Psoas muscle (tissue), 8 donors: ENCODE data around the gene NKIRAS1. TPM values are rescaled to one million over a fixed set of nuclear protein-coding genes. Genes with fewer than 3 reads are reported as not detected.

ENCODE experiments used
- ATAC-seq, 4 donors: fragments of 200-7000 bp; cut with Tn5 transposase; one replicate each; pipeline ENCODE4 v1.9.1; 2020; ENCODE audit warnings: moderate library complexity in 3 of 4, mild to moderate bottlenecking in 2 of 4
- DNase-seq, 2 donors: peaks; one replicate each; pipeline ENCODE4 v3.0.0-alpha.2; 2020
- H3K27ac ChIP-seq: fragments of 200-600 bp; one replicate; pipeline ENCODE4 v1.8.0; 2022
- H3K27me3 ChIP-seq, 3 donors: fragments of 200-600 bp in 1 of 3; one replicate each; pipeline versions ENCODE4 v1.6.1 to v1.8.0; 2013 to 2022; ENCODE audit warnings: low read length in 2 of 3, mild to moderate bottlenecking in 2 of 3, moderate library complexity in 1 of 3; ENCODE audit not compliant: insufficient read depth in 3 of 3
- H3K36me3 ChIP-seq, 2 donors: fragments of 200-600 bp in 1 of 2; one replicate each; pipeline versions ENCODE4 v1.6.1 to v1.8.0; 2013 to 2022; ENCODE audit warnings: low read depth in 1 of 2, mild to moderate bottlenecking in 1 of 2, moderate library complexity in 1 of 2; ENCODE audit not compliant: insufficient read depth in 1 of 2
- H3K4me1 ChIP-seq: fragments of 200-600 bp; one replicate; pipeline ENCODE4 v1.8.0; 2022
- H3K4me3 ChIP-seq: fragments of 200-600 bp; one replicate; pipeline ENCODE4 v1.8.0; 2022; ENCODE audit warnings: mild to moderate bottlenecking
- H3K9me3 ChIP-seq: fragments of 200-600 bp; one replicate; pipeline ENCODE4 v1.8.0; 2022
- WGBS, 3 donors: extraction: QIAGEN DNeasy Blood & Tissue Kit; methylation state at CpG; one replicate each; pipeline versions ENCODE4 v1.1.6 to v1.1.7; 2013; 5-methylcytosine and 5-hydroxymethylcytosine counted together
- intact Hi-C, 2 donors: fragments of 100-400 bp; cut with DNase I; formaldehyde crosslinking; loops; one replicate each; pipeline versions ENCODE4 v1.11.0 to v1.14.2; 2022
- polyA plus RNA-seq, 3 donors: library from polyadenylated mRNA; stranded (reverse); fragments of 200-250 nt; gene quantifications; one replicate each; pipeline ENCODE4 v1.2.3, GENCODE V29; 2013
- total RNA-seq, 4 donors: library from RNA; stranded (reverse); fragmentation: NEBNext Ultra II Directional in 2 of 4; extraction: Animal tissue kit (Norgen Biotek cat#: 25700) in 2 of 4; gene quantifications; one replicate each; pipeline versions ENCODE4 v1.2.1 to v1.2.4, GENCODE V29; 2021 to 2023
- TF ChIP-seq, protein P1 (sequence below): fragments of 200-600 bp; IDR thresholded peaks from one replicate; pipeline ENCODE4 v1.8.0; 2022; ENCODE audit warnings: antibody characterized with exemption
- donor health status: healthy with polysubstance abuse.
- donor health status: DM: no; HTN: no; CAD: no; lungs with moderate emphysema.
- donor health status: Bipolar disorder and iron deficiency.
- donor health status: healthy.
- donor health status: DM: yes; HTN: yes; CAD: no.
- donor health status: DM: no; HTN: no; CAD: no.
- donor health status: DM: no; HTN: no; CAD: no.
- donor health status: DM: yes; HTN: yes; CAD: no.

The NKIRAS1 gene
- total and polyA plus RNA-seq, 7 donors: 19.5 to 52.4 (median 22.3) TPM

DNA sequence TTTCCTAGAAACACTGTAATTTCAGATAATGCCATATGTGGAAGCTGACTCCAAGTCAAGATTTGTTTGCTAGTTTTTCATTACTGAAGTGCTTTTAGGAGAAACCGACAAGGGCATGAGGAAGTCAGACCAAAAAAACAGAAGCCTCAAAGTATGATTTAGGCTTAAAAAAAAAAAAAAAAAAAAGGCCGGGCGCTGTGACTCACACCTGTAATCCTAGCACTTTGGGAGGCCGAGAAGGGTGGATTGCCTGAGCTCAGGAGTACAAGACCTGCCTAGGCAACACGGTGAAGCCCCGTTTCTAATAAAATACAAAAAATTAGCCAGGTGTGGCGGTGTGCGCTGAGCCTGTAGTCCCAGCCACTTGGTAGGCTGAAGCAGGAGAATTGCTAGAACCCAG is 11.7 kb upstream of the NKIRAS1 start:
- TF ChIP-seq, protein P1, sequence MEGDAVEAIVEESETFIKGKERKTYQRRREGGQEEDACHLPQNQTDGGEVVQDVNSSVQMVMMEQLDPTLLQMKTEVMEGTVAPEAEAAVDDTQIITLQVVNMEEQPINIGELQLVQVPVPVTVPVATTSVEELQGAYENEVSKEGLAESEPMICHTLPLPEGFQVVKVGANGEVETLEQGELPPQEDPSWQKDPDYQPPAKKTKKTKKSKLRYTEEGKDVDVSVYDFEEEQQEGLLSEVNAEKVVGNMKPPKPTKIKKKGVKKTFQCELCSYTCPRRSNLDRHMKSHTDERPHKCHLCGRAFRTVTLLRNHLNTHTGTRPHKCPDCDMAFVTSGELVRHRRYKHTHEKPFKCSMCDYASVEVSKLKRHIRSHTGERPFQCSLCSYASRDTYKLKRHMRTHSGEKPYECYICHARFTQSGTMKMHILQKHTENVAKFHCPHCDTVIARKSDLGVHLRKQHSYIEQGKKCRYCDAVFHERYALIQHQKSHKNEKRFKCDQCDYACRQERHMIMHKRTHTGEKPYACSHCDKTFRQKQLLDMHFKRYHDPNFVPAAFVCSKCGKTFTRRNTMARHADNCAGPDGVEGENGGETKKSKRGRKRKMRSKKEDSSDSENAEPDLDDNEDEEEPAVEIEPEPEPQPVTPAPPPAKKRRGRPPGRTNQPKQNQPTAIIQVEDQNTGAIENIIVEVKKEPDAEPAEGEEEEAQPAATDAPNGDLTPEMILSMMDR: no peak
- 79 to 86% (median 83%) methylated on average over 6 to 8 of the region's 8 CpGs for WGBS, 3 donors
- intact Hi-C loops: no loop called here
- DNase-seq (no peak), ATAC-seq (no peak)
- Histone ChIP-seq H3K27ac (no peak overlapping the region), H3K4me3 (no peak overlapping the region), H3K27me3 (no peaks in the 10 kb centered on the region), H3K9me3 (no peaks in the 10 kb centered on the region), H3K36me3 (peaks cover 0 to 5% of the 10 kb centered on the region in 2 donors), H3K4me1 (no peaks in the 10 kb centered on the region)

DNA sequence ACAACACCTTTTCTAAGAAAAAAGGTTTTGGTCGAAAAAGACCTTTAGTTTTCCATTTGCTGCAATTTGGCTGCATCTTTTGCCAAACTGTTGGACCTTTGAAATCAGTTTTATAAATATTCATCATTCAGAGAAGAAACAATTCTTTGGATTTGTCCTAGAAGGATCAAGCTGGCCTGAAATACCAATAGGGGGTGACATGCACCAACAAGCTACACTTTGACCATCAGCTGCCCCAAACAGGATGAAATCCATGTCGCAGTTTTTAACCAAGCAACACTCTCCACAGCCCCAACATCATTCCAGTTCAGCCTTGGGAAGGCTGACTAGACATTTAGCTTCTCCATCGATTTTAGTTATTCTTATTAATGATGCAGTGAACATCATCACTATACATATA is 9.9 kb upstream of the NKIRAS1 start:
- TF ChIP-seq, protein P1: peak; percentile 14
- no peak overlapping the region for H3K4me3 ChIP-seq
- no peaks in the 10 kb centered on the region for H3K27me3 ChIP-seq
- H3K9me3 ChIP-seq: no peaks in the 10 kb centered on the region
- no peak for ATAC-seq
- no peak overlapping the region for H3K27ac ChIP-seq
- peaks cover 0 to 17% of the 10 kb centered on the region in 2 donors for H3K36me3 ChIP-seq
- H3K4me1 ChIP-seq: no peaks in the 10 kb centered on the region
- WGBS, 3 donors: 79 to 84% (median 81%) methylated on average over 3 of the region's 3 CpGs
- no peak for DNase-seq
- intact Hi-C loops: no loop called here

DNA sequence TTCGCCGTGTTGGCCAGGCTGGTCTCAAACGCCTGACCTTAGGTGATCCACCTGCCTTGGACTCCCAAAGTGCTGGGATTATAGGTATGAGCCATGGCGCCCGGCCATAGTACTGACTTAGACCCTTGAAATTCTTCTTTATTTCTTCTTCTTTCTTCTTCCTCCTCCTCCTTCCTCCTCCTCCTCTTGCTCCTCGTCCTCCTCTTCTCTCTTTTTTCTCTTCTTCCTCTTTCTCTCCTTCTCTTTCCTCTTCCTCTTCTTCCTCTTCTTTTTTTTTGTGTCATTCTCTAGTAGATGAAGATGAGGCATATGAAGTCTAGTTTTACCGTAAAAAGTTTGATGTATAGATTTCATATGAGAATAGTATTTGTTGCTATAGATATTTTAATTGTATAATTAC is 9.5 kb upstream of the NKIRAS1 start:
- Histone ChIP-seq H3K36me3 (peaks cover 0 to 20% of the 10 kb centered on the region in 2 donors), H3K4me1 (no peaks in the 10 kb centered on the region), H3K27ac (no peak overlapping the region), H3K27me3 (no peaks in the 10 kb centered on the region), H3K4me3 (no peak overlapping the region), H3K9me3 (no peaks in the 10 kb centered on the region)
- TF ChIP-seq, protein P1: no peak
- intact Hi-C loops: no loop called here
- DNase-seq (no peak), ATAC-seq (no peak)
- WGBS, 3 donors: 92 to 94% (median 93%) methylated on average over 7 of the region's 7 CpGs

DNA sequence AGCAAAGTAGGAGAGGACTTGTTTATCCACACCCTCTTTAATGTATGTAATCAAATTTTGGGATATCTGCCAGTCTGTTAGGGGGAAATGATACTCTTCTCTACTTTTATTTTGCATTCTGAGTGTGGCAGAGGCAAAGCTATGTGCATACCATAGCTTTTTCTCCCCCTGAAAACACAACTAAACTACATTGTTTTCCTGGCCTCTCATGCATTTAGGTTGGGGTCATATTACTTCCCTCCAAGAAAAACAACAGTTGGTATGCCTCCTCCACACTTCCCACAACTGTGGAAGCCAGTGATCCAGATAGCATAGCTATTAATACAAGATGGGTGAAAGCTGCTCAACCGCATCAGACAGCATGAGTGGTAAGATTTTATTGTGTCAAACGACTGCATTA is 7.0 kb upstream of the NKIRAS1 start:
- Histone ChIP-seq H3K27ac (no peak overlapping the region), H3K4me3 (no peak overlapping the region), H3K36me3 (peaks cover 3 to 45% of the 10 kb centered on the region in 2 donors), H3K27me3 (no peaks in the 10 kb centered on the region), H3K4me1 (peaks cover 14% of the 10 kb centered on the region), H3K9me3 (no peaks in the 10 kb centered on the region)
- intact Hi-C loops: no loop called here
- WGBS, 3 donors: 47 to 64% (median 64%) methylated on average over 2 of the region's 2 CpGs
- ATAC-seq: no peak
- DNase-seq: no peak
- TF ChIP-seq, protein P1: no peak

DNA sequence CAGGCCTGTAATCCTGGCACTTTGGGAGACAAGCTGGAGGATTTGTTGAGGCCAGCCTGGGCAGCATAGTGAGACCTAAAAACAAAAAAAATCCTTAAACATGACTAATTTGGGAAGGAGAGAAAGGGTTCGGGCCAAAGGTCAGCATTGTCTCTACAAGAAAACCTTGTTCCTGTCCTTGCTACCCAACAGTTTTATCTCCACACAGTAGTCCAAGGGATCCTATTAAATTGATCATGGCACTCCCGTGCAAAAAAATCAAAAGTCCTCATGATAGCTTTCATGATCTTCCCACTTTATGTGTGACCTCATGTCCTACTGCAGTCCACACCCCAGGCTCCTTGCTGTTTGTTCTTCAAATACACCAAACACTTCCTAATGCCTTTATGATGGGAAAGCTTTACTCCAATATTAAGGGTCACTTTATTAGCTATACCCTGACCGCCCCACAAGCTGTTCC is 4.3 kb upstream of the NKIRAS1 start:
- Histone ChIP-seq H3K27me3 (no peaks in the 10 kb centered on the region), H3K9me3 (no peaks in the 10 kb centered on the region), H3K4me1 (peaks cover 22% of the 10 kb centered on the region), H3K27ac (no peak overlapping the region), H3K36me3 (peaks cover 3 to 56% of the 10 kb centered on the region in 2 donors), H3K4me3 (no peak overlapping the region)
- 83 to 91% (median 91%) methylated on average over 3 of the region's 3 CpGs for WGBS, 3 donors
- DNase-seq: no peak
- ATAC-seq: no peak
- intact Hi-C loops: no loop called here
- TF ChIP-seq, protein P1: no peak
